Trophoblast cell (in vitro differentiated cells and primary cell): ENCODE measurements around the gene SRSF5.
"Not testable (repeated sequence)": the region's sequence is repeated elsewhere in the genome, so short reads cannot be mapped to it uniquely, and the experiment has no call there.

Source experiments
- DNase-seq, 2 donors: peaks; one replicate each; pipeline ENCODE4 v3.0.0-alpha.2; 2016
- H2AFZ ChIP-seq: 2 replicates; pipeline ENCODE4 v1.6.1; 2013; ENCODE audit warnings: low read length, moderate library complexity, mild to moderate bottlenecking; ENCODE audit not compliant: insufficient read depth, poor library complexity
- H2AK5ac ChIP-seq: 2 replicates; pipeline ENCODE4 v1.6.1; 2013; ENCODE audit warnings: mild to moderate bottlenecking, low read length
- H2BK120ac ChIP-seq: 2 replicates; pipeline ENCODE4 v1.6.1; 2013; ENCODE audit warnings: low read length, mild to moderate bottlenecking, moderate library complexity; ENCODE audit not compliant: insufficient read depth, poor library complexity
- H2BK12ac ChIP-seq: 2 replicates; pipeline ENCODE4 v1.6.1; 2013; ENCODE audit warnings: mild to moderate bottlenecking, low read length, moderate library complexity
- H2BK5ac ChIP-seq: 2 replicates; pipeline ENCODE4 v1.6.1; 2013; ENCODE audit warnings: low read length, low read depth, moderate library complexity, mild to moderate bottlenecking; ENCODE audit not compliant: poor library complexity
- H3K14ac ChIP-seq: 2 replicates; pipeline ENCODE4 v1.6.1; 2013; ENCODE audit warnings: mild to moderate bottlenecking, low read length
- H3K18ac ChIP-seq: 2 replicates; pipeline ENCODE4 v1.6.1; 2013; ENCODE audit warnings: mild to moderate bottlenecking, low read length
- H3K23ac ChIP-seq: 2 replicates; pipeline ENCODE4 v1.6.1; 2013; ENCODE audit warnings: low read length
- H3K27ac ChIP-seq: 2 replicates; pipeline ENCODE4 v1.5.1; 2013; ENCODE audit warnings: low read depth, mild to moderate bottlenecking, inconsistent platforms, low read length, moderate library complexity
- H3K27me3 ChIP-seq: 2 replicates; pipeline ENCODE4 v1.6.1; 2013; ENCODE audit warnings: inconsistent platforms, mild to moderate bottlenecking, low read length, moderate library complexity; ENCODE audit not compliant: insufficient read depth
- H3K36me3 ChIP-seq, 2 experiments: 1 replicate in 1 of 2; 2 replicates in 1 of 2; pipeline ENCODE4 v1.6.1; 2013; ENCODE audit warnings: low read length in 2 of 2, mild to moderate bottlenecking in 2 of 2, moderate library complexity in 1 of 2; ENCODE audit not compliant: insufficient read depth in 2 of 2, control insufficient read depth in 1 of 2
- H3K4ac ChIP-seq: 2 replicates; pipeline ENCODE4 v1.6.1; 2013; ENCODE audit warnings: low read depth, mild to moderate bottlenecking, low read length, moderate library complexity
- H3K4me1 ChIP-seq, 2 experiments: 1 replicate in 1 of 2; 2 replicates in 1 of 2; pipeline ENCODE4 v1.6.1; 2013; ENCODE audit warnings: low read length in 2 of 2, mild to moderate bottlenecking in 2 of 2, moderate library complexity in 1 of 2; ENCODE audit not compliant: insufficient read depth in 2 of 2, control insufficient read depth in 1 of 2
- H3K4me2 ChIP-seq: 2 replicates; pipeline ENCODE4 v1.6.1; 2013; ENCODE audit warnings: inconsistent platforms, mild to moderate bottlenecking, low read length, moderate library complexity
- H3K4me3 ChIP-seq: 2 replicates; pipeline ENCODE4 v1.5.1; 2013; ENCODE audit warnings: mild to moderate bottlenecking, low read depth, low read length, inconsistent platforms
- H3K79me1 ChIP-seq: one replicate; pipeline ENCODE4 v1.6.1; 2013; ENCODE audit warnings: low read length
- H3K79me2 ChIP-seq: 2 replicates; pipeline ENCODE4 v1.6.1; 2013; ENCODE audit warnings: low read length, mild to moderate bottlenecking; ENCODE audit not compliant: control insufficient read depth, insufficient read depth, poor library complexity
- H3K9ac ChIP-seq: 2 replicates; pipeline ENCODE4 v1.6.1; 2013; ENCODE audit warnings: mild to moderate bottlenecking, low read length
- H3K9me3 ChIP-seq: 2 replicates; pipeline ENCODE4 v1.6.1; 2013; ENCODE audit warnings: low read depth, mild to moderate bottlenecking, control low read depth, inconsistent platforms, low read length; ENCODE audit not compliant: insufficient read depth
- H4K12ac ChIP-seq: 2 replicates; pipeline ENCODE4 v1.6.1; 2013; ENCODE audit warnings: low read depth, mild to moderate bottlenecking, low read length, moderate library complexity
- H4K8ac ChIP-seq: 2 replicates; pipeline ENCODE4 v1.6.1; 2013; ENCODE audit warnings: low read depth, mild to moderate bottlenecking, low read length, moderate library complexity
- H4K91ac ChIP-seq: one replicate; pipeline ENCODE4 v1.6.1; 2013; ENCODE audit warnings: low read depth, mild to moderate bottlenecking, low read length, moderate library complexity
- WGBS: extraction: QIAGEN DNeasy Blood & Tissue Kit; methylation state at CpG from one replicate; pipeline ENCODE4 v1.1.7; 2013; ENCODE audit warnings: missing lambda C conversion rate; ENCODE audit not compliant: insufficient read length, insufficient coverage; ENCODE audit errors: extremely low coverage; 5-methylcytosine and 5-hydroxymethylcytosine counted together

Gene SRSF5

DNA sequence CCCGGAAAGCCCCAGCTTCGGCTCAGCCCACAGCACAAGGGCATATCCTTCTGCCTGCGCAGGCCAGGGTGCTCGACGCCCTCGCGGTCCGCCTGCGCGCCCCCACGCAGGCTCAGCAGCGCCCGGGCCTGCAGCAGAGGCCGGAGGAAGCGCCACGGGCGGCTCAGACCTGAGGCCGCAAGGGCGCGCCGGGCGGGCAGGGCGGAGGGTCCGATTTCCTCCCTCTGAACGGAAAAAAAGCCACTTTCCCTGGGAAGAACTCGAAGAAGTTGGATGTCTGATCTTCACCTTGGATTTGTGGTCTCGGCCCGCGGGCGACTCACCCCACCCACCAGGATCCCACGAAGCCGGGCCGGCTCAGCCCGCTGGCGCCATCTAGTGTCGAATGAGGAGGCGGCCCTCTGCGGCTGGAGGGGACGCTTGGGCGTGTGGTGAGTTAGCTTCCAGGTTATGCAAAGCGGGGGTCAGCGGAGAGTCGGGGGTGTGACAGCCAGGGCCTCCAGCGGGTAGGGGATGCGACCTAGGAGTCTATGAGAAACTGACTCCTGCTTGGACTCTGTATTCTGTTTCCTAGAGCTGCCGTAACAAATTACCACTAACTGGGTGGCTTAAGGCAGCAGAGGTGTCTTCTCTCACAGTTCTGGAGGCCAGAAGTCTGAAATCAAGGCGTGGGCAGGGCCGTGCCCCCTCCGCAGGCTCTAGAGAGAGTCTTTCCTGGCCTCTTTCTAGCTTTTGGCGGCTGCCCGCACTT, 40.0 kb upstream of the SRSF5 start:
- peak; percentile 33 to 78 for DNase-seq
- Histone ChIP-seq H3K18ac (no peak overlapping the region), H3K79me1 (no peaks in the 10 kb centered on the region), H3K27ac (no peak overlapping the region), H3K4ac (no peak overlapping the region), H3K36me3 (no peaks in the 10 kb centered on the region), H4K91ac (no peak overlapping the region), H4K12ac (no peak overlapping the region), H3K23ac (no peak overlapping the region), H3K4me3 (peak overlapping the region; percentile 40), H4K8ac (peak overlapping the region; percentile 44), H2BK12ac (no peak overlapping the region), H2AK5ac (no peak overlapping the region), H3K9ac (no peak overlapping the region), H3K79me2 (no peaks in the 10 kb centered on the region), H2BK5ac (no peak overlapping the region), H3K4me1 (peaks cover 0 to 2% of the 10 kb centered on the region in 2 experiments), H3K14ac (no peak overlapping the region), H3K27me3 (no peaks in the 10 kb centered on the region), H3K4me2 (peak overlapping the region; percentile 83), H3K9me3 (no peaks in the 10 kb centered on the region), H2AFZ (peak overlapping the region; percentile 19), H2BK120ac (no peak overlapping the region)
- no CpG with 5 or more reads among the region's 51 CpGs for WGBS

DNA sequence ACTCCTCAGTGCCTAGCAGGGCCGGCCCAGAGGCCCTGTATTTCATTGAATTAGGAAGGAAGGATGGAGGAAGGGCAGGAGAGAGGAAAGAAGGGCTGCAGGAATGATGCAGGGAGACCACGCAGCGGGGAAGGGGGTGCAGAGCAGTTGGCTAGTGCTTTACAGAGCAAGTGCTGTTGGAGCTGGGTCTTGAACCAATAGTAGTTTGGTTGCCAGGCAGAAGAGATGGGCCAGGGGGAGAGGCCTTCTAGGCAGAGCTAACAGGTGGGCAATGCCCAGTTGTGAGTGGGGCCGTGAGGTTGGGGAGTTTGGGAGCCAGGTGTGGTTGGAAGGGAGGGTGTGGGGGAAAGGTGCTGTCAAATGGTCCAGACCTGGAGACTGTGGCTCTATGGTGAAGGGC, 39.1 kb upstream of the SRSF5 start:
- Histone ChIP-seq H4K12ac (no peak overlapping the region), H3K9ac (no peak overlapping the region), H3K23ac (no peak overlapping the region), H2AK5ac (no peak overlapping the region), H3K79me1 (no peaks in the 10 kb centered on the region), H3K27me3 (no peaks in the 10 kb centered on the region), H3K4ac (no peak overlapping the region), H3K79me2 (no peaks in the 10 kb centered on the region), H2BK12ac (no peak overlapping the region), H3K27ac (no peak overlapping the region), H2BK120ac (no peak overlapping the region), H3K4me2 (no peak overlapping the region), H3K14ac (no peak overlapping the region), H3K18ac (no peak overlapping the region), H2AFZ (no peak overlapping the region), H3K9me3 (no peaks in the 10 kb centered on the region), H4K91ac (no peak overlapping the region), H3K4me3 (no peak overlapping the region), H3K4me1 (peaks cover 0 to 2% of the 10 kb centered on the region in 2 experiments), H2BK5ac (no peak overlapping the region), H3K36me3 (no peaks in the 10 kb centered on the region), H4K8ac (no peak overlapping the region)
- DNase-seq: no peak
- WGBS: no CpG with 5 or more reads among the region's 4 CpGs

DNA sequence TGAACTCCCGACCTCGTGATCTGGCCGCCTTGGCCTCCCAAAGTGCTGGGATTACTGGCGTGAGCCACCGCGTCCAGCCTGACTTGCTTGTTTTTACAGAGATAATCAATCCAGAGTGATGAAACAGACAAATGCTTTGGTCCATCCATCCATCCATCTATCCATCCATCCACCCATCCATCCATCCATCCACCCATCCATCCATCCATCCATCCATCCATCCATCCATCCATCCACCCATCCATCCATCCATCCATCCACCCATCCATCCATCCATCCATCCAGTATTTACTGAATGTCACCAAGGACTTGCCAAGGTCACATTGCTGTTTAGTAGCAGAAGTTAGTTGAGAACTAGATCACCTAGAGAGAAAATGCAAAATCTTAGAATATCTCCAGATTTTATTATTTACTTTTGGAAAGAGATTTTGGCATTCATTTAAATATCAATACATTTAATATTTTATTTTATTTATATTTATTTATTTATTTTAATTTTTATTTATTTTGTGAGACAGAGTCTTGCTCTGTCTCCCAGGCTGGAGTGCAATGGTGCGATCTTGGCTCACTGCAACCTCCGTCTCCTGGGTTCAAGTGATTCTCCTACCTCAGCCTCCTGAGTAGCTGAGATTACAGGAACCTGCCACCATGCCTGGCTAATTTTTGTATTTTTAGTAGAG, 34.9 kb upstream of the SRSF5 start:
- not testable (repeated sequence) for H3K36me3 ChIP-seq, H2AK5ac ChIP-seq, H3K23ac ChIP-seq, H3K79me1 ChIP-seq, H3K9ac ChIP-seq, H3K4me2 ChIP-seq, H4K91ac ChIP-seq, H2BK5ac ChIP-seq, H3K4me1 ChIP-seq, H3K4me3 ChIP-seq, H3K27me3 ChIP-seq, H4K12ac ChIP-seq, H3K14ac ChIP-seq, H2BK12ac ChIP-seq, H4K8ac ChIP-seq, H3K9me3 ChIP-seq, H2AFZ ChIP-seq, H3K79me2 ChIP-seq, H2BK120ac ChIP-seq, H3K27ac ChIP-seq, DNase-seq, H3K18ac ChIP-seq, H3K4ac ChIP-seq
- WGBS: no CpG with 5 or more reads among the region's 8 CpGs

DNA sequence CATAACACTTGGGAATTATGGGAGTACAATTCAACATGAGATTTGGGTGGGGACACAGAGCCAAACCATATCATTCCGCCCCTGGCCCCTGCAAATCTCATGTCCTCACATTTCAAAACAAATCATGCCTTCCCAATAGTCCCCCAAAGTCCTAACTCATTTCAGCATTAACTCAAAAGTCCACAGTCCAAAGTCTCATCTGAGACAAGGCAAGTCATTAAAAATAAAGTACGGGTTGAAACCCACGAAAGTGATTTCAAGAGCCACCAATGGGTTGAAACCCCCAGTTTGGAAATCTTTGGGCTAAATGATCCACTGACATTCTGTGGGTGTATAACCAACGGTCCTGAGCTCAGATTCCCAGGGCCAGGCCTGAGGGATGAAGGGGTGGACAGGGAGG, 30.5 kb upstream of the SRSF5 start:
- H2BK120ac ChIP-seq, H4K8ac ChIP-seq, H2AFZ ChIP-seq, H3K14ac ChIP-seq, H3K79me1 ChIP-seq, H3K4ac ChIP-seq, H3K79me2 ChIP-seq, H2BK12ac ChIP-seq, H4K12ac ChIP-seq, H3K9me3 ChIP-seq, H3K4me1 ChIP-seq, H3K18ac ChIP-seq, H3K23ac ChIP-seq, H3K27ac ChIP-seq, H2BK5ac ChIP-seq, H3K36me3 ChIP-seq, H2AK5ac ChIP-seq, H4K91ac ChIP-seq, H3K4me3 ChIP-seq, DNase-seq, H3K27me3 ChIP-seq, H3K4me2 ChIP-seq: not testable (repeated sequence)
- peak overlapping the region; percentile 7 for H3K9ac ChIP-seq
- WGBS: no CpG with 5 or more reads among the region's 4 CpGs
